GM13977 (cell line): Measurements from ENCODE around the gene RHD.
A peak's percentile ranks its signal among the peaks of the same experiment; 100 is the strongest.
"Not testable (repeated sequence)": the region's sequence is repeated elsewhere in the genome, so short reads cannot be mapped to it uniquely, and the experiment has no call there.

Source experiments
- DNase-seq: peaks from one replicate; pipeline ENCODE4 v3.0.0; 2012; ENCODE audit warnings: low spot score
- in situ Hi-C: fragments of 300-500 bp; cut with MboI; formaldehyde crosslinking; loops from one replicate; pipeline ENCODE4 v1.12.0; 2022; ENCODE audit warnings: low sequenced_read_pairs, low pct_unique_long_range_greater_than_20kb, mixed read lengths, inconsistent platforms; ENCODE audit not compliant: unreplicated experiment
- TF ChIP-seq, protein P1 (sequence below): IDR thresholded peaks from 2 replicates; pipeline ENCODE4 v1.5.1; 2012; ENCODE audit warnings: mild to moderate bottlenecking, control low read depth; ENCODE audit not compliant: insufficient read depth; ENCODE audit errors: extremely low read depth, missing control alignments

RHD gene

GRCh38 chr1:25247829-25248754, 24.2 kb upstream of the RHD start:
- TF ChIP-seq, protein P1, sequence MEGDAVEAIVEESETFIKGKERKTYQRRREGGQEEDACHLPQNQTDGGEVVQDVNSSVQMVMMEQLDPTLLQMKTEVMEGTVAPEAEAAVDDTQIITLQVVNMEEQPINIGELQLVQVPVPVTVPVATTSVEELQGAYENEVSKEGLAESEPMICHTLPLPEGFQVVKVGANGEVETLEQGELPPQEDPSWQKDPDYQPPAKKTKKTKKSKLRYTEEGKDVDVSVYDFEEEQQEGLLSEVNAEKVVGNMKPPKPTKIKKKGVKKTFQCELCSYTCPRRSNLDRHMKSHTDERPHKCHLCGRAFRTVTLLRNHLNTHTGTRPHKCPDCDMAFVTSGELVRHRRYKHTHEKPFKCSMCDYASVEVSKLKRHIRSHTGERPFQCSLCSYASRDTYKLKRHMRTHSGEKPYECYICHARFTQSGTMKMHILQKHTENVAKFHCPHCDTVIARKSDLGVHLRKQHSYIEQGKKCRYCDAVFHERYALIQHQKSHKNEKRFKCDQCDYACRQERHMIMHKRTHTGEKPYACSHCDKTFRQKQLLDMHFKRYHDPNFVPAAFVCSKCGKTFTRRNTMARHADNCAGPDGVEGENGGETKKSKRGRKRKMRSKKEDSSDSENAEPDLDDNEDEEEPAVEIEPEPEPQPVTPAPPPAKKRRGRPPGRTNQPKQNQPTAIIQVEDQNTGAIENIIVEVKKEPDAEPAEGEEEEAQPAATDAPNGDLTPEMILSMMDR: peak; percentile 48
- DNase-seq: no peak
- in situ Hi-C loops: no loop called here

- in situ Hi-C loops: no loop called here
- TF ChIP-seq, protein P1: no peak
- DNase-seq: no peak
Measured at GRCh38 chr1:25253911-25254310, 18.4 kb upstream of the RHD start.

DNA sequence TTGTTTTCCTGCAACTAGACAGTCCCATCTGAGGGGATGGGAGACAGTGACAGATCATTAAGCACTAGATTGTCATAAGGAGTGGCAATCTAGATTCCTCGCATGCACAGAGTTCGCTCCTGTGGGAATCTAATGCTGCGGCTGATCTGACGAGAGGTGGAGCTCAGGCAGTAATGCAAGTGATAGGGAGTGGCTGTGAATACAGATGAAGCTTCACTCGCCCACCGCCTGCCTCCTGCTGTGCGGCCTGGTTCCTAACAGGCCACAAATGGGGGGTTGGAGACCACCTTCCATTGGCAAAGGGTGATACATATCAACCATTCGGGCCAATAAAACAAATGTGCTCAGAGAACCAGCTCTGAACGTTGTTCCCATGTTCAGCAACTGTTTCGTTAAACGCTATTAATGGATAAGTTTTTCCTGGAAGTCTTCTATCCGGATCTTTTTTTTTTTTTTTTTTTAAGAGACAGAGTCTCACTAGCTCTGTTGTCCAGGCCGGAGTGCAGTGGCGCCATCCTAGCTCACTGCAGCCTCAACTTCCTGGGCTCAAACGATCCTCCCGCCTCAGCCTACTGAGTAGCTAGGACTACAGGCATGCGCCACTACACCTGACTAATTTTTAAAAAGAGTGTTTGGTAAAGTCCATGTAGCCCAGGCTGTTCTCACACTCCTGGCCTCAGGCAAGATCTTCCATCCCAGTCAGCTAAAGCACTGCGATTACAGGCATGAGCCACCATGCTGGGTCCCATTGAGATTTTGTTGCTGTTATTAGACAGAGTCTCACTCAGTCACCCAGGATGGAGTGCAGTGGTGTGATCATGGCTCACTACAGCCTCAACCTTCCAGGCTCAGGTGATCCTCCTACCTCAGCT, 16.4 kb upstream of the RHD start:
- DNase-seq: no peak
- in situ Hi-C loops: loop anchor here (5.0 kb wide), 1 partner anchor 91 kb away; no protein-coding TSS in a partner anchor

DNA sequence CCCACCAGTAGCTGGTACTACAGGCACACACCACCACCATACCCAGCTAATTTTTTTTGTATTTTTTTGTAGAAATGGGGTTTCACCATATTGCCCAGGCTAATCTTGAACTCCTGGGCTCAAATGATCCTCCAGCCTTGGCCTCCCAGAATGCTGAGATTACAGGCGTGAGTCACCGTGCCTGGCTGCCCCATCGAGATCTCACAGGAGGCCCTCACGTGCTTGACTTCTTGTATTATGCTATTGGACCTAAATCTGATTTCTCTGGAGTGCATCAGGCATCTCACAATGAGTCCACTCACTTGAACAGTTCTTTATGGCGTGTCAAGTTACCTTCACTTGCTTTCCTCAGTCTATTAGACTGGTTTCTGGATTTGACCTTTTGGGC, 15.7 kb upstream of the RHD start:
- TF ChIP-seq, protein P1: no peak
- in situ Hi-C loops: loop anchor here (5.0 kb wide), 1 partner anchor 91 kb away; no protein-coding TSS in a partner anchor
- DNase-seq: no peak

More for the DNA sequence above, 16.4 kb upstream of the RHD start:
- TF ChIP-seq, protein P1: no peak

DNA sequence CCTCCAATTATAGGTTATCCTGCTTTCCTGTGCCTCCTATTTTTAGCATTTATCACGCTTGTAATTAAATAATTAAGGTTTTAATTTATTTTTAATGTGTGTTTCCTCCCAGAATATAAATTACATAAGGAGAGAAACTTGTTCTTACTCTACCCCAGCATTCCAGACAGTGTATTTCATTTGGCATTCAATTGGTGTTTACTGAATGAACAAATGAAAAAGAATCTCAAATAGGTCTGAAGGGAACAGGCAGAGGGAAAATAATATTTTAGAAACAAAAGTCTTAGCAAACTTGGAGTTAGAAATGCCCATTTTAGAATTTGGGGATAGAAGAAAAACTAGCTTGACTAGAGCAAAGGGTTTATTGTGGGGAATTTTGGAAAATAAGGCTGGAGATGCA, 15.1 kb upstream of the RHD start:
- TF ChIP-seq, protein P1: no peak
- in situ Hi-C loops: loop anchor here (5.0 kb wide), 1 partner anchor 90 kb away; no protein-coding TSS in a partner anchor
- DNase-seq: no peak

DNA sequence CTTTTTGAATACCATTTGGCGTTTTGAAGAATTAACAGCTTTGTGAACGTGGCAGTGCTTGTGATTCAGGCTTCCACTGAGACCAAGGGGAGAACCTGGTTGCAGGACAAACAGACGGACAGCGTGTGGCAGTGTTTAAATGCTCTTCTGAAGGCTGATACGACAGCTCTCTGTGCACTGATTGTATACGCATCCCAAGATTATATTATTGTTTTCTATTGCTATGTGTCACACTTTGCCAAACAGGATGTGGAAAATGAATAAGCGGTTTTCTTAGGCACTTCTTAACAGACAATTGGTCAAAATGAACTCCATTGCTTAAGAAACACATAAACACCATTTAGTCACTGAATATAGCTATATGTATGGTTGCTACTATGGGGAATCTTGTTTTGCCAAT, 12.5 kb upstream of the RHD start:
- in situ Hi-C loops: loop anchor here (5.0 kb wide), 1 partner anchor 87 kb away; no protein-coding TSS in a partner anchor
- DNase-seq: not testable (repeated sequence)

- DNase-seq, in situ Hi-C loops: not testable (repeated sequence)
Measured at GRCh38 chr1:25260336-25260735, 12.0 kb upstream of the RHD start.
